HepG2 (cell line): Measurements from ENCODE around the gene CASKIN1.

ENCODE experiments used
- ASH2L ChIP-seq: fragments of 300-600, 200-600 bp; sonication (generic); IDR thresholded peaks from 2 replicates; pipeline ENCODE4 v1.7.0; 2017; ENCODE audit warnings: low read depth, mild to moderate bottlenecking, moderate library complexity, mixed read lengths, low read length; ENCODE audit not compliant: insufficient read length
- MAFK ChIP-seq, 2 experiments: IDR thresholded peaks in 1 of 2; conservative IDR thresholded peaks in 1 of 2; 2 replicates each; pipeline ENCODE4 v1.6.1; 2011; ENCODE audit warnings: improper control_type of control experiment in 2 of 2, low read length in 2 of 2
- MYNN ChIP-seq: sonication (generic); formaldehyde crosslinking; IDR thresholded peaks from 2 replicates; pipeline ENCODE4 v1.4.0; 2020; ENCODE audit warnings: mild to moderate bottlenecking, low read depth, missing genetic modification reagents
- NFIC ChIP-seq: IDR thresholded peaks from 2 replicates; pipeline ENCODE4 v1.6.1; 2012; ENCODE audit warnings: mild to moderate bottlenecking, low read length, inconsistent platforms
- NFYB ChIP-seq: sonication (generic); formaldehyde crosslinking; IDR thresholded peaks from 2 replicates; pipeline ENCODE4 v1.4.0; 2020; ENCODE audit warnings: missing genetic modification reagents
- NR2F6 ChIP-seq, 2 experiments: IDR thresholded peaks; 2 replicates each; pipeline ENCODE4 v1.6.1; 2016; ENCODE audit warnings: antibody characterized with exemption in 1 of 2, mild to moderate bottlenecking in 1 of 2
- POLR2A ChIP-seq, 2 experiments: IDR thresholded peaks; 2 replicates each; pipeline ENCODE4 v1.6.1; 2011; ENCODE audit warnings: low read depth in 2 of 2, low read length in 2 of 2, mild to moderate bottlenecking in 1 of 2, moderate library complexity in 1 of 2; ENCODE audit not compliant: insufficient read depth in 1 of 2
- POLR2AphosphoS2 ChIP-seq: IDR thresholded peaks from 2 replicates; pipeline ENCODE4 v1.6.1; 2011; ENCODE audit warnings: low read depth, low read length, improper control_type of control experiment
- PRDM10 ChIP-seq: sonication (generic); formaldehyde crosslinking; IDR thresholded peaks from 2 replicates; pipeline ENCODE4 v1.4.0; 2020; ENCODE audit warnings: low read depth, missing genetic modification reagents
- ZBTB33 ChIP-seq: sonication (generic); formaldehyde crosslinking; IDR thresholded peaks from 2 replicates; pipeline ENCODE4 v1.4.0; 2020; ENCODE audit warnings: missing genetic modification reagents
- ZNF354B ChIP-seq: sonication (generic); formaldehyde crosslinking; IDR thresholded peaks from 2 replicates; pipeline ENCODE4 v1.8.0; 2022; ENCODE audit warnings: mild to moderate bottlenecking, missing genetic modification reagents
- TF ChIP-seq, protein P1 (sequence below): sonication (generic); formaldehyde crosslinking; IDR thresholded peaks from 2 replicates; pipeline ENCODE4 v1.5.0; 2020; ENCODE audit warnings: mild to moderate bottlenecking, missing genetic modification reagents, moderate library complexity
- TF ChIP-seq, protein P2 (sequence below): sonication (generic); formaldehyde crosslinking; IDR thresholded peaks from 2 replicates; pipeline ENCODE4 v1.4.0; 2020; ENCODE audit warnings: missing genetic modification reagents, borderline replicate concordance
- TF ChIP-seq, protein P3 (sequence below): sonication (generic); formaldehyde crosslinking; IDR thresholded peaks from 2 replicates; pipeline ENCODE4 v1.4.0; 2020; ENCODE audit warnings: low read depth, mild to moderate bottlenecking, missing genetic modification reagents

DNA sequence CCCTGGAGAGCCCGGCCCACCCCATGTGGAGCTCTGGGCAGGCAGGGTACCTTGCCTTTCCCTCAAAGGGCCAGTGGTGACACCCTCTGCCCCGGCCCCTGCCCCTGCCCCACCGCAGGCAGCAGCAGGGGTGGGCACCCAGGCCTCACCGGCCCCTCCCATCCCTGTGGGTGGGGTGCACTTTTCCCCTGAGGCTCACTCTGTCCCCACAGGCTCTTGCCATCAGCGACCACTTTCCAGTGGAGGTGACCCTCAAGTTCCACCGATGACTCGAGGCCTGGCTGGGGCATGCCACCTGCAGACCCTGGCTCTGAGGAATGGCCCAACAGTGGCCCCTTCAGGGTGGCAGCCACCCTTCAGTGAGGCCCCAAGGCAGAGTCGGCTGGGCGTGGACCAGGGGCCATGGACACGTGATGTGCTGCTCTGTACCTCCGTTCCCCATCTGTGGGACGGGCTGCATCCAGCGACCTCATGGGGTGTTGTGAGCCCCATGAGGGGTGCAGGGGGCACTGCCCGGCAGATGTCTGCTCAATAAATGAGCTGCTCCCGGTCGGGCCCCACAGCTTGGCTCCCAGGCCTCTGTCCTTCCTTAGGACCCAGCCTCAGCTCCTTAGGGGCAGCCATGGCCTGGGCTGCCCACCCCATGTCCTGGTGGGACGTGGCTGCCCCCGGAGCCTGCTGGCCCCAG lies 41.9 kb upstream of the CASKIN1 start:
- no peak for TF ChIP-seq PRDM10 (CRISPR knock-in tag)
- no peak for TF ChIP-seq NFIC
- no peak for TF ChIP-seq ZBTB33 (CRISPR knock-in tag)
- no peak for TF ChIP-seq MYNN
- TF ChIP-seq ZNF354B (CRISPR knock-in tag) = no peak
- TF ChIP-seq POLR2AphosphoS2 = no peak
- no peak for TF ChIP-seq NR2F6 (IDR thresholded peaks at IDR 0.05)
- TF ChIP-seq NR2F6 (CRISPR knock-in tag; IDR thresholded peaks at IDR 0.05) = no peak
- TF ChIP-seq, protein P1, sequence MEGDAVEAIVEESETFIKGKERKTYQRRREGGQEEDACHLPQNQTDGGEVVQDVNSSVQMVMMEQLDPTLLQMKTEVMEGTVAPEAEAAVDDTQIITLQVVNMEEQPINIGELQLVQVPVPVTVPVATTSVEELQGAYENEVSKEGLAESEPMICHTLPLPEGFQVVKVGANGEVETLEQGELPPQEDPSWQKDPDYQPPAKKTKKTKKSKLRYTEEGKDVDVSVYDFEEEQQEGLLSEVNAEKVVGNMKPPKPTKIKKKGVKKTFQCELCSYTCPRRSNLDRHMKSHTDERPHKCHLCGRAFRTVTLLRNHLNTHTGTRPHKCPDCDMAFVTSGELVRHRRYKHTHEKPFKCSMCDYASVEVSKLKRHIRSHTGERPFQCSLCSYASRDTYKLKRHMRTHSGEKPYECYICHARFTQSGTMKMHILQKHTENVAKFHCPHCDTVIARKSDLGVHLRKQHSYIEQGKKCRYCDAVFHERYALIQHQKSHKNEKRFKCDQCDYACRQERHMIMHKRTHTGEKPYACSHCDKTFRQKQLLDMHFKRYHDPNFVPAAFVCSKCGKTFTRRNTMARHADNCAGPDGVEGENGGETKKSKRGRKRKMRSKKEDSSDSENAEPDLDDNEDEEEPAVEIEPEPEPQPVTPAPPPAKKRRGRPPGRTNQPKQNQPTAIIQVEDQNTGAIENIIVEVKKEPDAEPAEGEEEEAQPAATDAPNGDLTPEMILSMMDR (CRISPR knock-in tag) = no peak; the same call in 1 of the 2 replicates
- TF ChIP-seq MAFK (conservative IDR thresholded peaks at IDR 0.05 in 1 of 2, IDR thresholded peaks at IDR 0.05 in 1 of 2; ENCODE audit: low read length in 2 of 2) = no peak
- TF ChIP-seq, protein P2, sequence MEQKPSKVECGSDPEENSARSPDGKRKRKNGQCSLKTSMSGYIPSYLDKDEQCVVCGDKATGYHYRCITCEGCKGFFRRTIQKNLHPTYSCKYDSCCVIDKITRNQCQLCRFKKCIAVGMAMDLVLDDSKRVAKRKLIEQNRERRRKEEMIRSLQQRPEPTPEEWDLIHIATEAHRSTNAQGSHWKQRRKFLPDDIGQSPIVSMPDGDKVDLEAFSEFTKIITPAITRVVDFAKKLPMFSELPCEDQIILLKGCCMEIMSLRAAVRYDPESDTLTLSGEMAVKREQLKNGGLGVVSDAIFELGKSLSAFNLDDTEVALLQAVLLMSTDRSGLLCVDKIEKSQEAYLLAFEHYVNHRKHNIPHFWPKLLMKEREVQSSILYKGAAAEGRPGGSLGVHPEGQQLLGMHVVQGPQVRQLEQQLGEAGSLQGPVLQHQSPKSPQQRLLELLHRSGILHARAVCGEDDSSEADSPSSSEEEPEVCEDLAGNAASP (CRISPR knock-in tag) = no peak
- TF ChIP-seq NFYB (CRISPR knock-in tag) = no peak
- TF ChIP-seq ASH2L = no peak
- TF ChIP-seq, protein P3, sequence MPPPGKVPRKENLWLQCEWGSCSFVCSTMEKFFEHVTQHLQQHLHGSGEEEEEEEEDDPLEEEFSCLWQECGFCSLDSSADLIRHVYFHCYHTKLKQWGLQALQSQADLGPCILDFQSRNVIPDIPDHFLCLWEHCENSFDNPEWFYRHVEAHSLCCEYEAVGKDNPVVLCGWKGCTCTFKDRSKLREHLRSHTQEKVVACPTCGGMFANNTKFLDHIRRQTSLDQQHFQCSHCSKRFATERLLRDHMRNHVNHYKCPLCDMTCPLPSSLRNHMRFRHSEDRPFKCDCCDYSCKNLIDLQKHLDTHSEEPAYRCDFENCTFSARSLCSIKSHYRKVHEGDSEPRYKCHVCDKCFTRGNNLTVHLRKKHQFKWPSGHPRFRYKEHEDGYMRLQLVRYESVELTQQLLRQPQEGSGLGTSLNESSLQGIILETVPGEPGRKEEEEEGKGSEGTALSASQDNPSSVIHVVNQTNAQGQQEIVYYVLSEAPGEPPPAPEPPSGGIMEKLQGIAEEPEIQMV (CRISPR knock-in tag) = no peak
- peak in 1 of 2 experiments; percentile 45; a peak in 1 of 4 replicates for TF ChIP-seq POLR2A (IDR thresholded peaks at IDR 0.05; ENCODE audit: insufficient read depth in 1 of 2, low read depth in 2 of 2, low read length in 2 of 2)
